ENCODE results near the gene PDE4D. TPM values are rescaled to one million over a fixed set of nuclear protein-coding genes. Genes with fewer than 3 reads are reported as not detected.

PDE4D gene
- total RNA-seq, 1 experiment from 2014 or later, result 3.6 TPM

DNA sequence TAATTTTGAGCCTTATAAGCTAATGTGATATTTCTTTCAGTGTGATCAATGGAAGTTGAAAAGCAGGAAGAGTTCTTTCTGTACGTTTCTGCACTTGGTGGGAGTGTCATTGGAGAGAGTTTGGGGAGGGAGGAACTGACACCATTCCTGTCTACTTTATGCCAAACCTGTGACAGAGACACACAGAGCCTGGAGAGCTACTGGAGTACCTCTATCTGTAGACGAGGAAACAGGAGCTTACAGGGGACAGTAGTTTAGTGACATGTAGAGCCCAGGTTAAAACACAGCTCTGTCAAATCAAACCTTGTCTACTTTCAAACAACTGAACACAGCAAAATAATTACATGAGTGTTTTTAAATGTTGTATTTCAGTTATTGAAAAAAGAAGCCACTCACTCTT lies 103.6 kb downstream of the PDE4D start:
- no TSS peak for BruUV-seq (replicated peaks)
- POLR2A ChIA-PET (ENCODE audit: unreplicated experiment), result interaction anchor here (0.7 to 1.3 kb wide), 2 partner anchors 21 to 23 kb away, joined by 4 read pairs; no protein-coding TSS in a partner anchor
- no peaks in the 10 kb centered on the region for H4K20me1 ChIP-seq (ENCODE audit: low read length)
- peak overlapping the region; percentile 97 for H3K27ac ChIP-seq (ENCODE audit: low read length)
- peak overlapping the region; percentile 36; the same call in 1 of the 2 replicates for H3K4me3 ChIP-seq (ENCODE audit: low read length)
- CTCF ChIA-PET, result no interaction called here
- ATAC-seq (no peak), DNase-seq (no peak)
- no peaks in the 10 kb centered on the region for H3K36me3 ChIP-seq (ENCODE audit: low read depth, low read length)
- H3F3A ChIP-seq (ENCODE audit: low read length, unreplicated experiment), result no peaks in the 10 kb centered on the region
- H3K4me1 ChIP-seq (ENCODE audit: insufficient read depth, low read length), result peaks cover 58% of the 10 kb centered on the region
- H3K9me3 ChIP-seq (ENCODE audit: low read length), result no peaks in the 10 kb centered on the region
- peak overlapping the region; percentile 49 for H2AFZ ChIP-seq (ENCODE audit: low read length)
- intact Hi-C loops (cut with micrococcal nuclease), result loop anchor here (5.0 kb wide), 1 partner anchor 753 kb away; no protein-coding TSS in a partner anchor
- H3K27me3 ChIP-seq (ENCODE audit: low read length), result no peaks in the 10 kb centered on the region
- H3K9ac ChIP-seq (ENCODE audit: low read length), result peak overlapping the region; percentile 83
- H3K4me2 ChIP-seq (ENCODE audit: low read length), result peak overlapping the region; percentile 79
- no peaks in the 10 kb centered on the region for H3K79me2 ChIP-seq (ENCODE audit: low read length)
- no peaks in the 10 kb centered on the region for H3K9me2 ChIP-seq (replicated peaks; ENCODE audit: low read length)
- no peak for TF ChIP-seq EZH2phosphoT487 (IDR thresholded peaks at IDR 0.05; ENCODE audit: borderline replicate concordance, low read length)
- TF ChIP-seq, protein P1, sequence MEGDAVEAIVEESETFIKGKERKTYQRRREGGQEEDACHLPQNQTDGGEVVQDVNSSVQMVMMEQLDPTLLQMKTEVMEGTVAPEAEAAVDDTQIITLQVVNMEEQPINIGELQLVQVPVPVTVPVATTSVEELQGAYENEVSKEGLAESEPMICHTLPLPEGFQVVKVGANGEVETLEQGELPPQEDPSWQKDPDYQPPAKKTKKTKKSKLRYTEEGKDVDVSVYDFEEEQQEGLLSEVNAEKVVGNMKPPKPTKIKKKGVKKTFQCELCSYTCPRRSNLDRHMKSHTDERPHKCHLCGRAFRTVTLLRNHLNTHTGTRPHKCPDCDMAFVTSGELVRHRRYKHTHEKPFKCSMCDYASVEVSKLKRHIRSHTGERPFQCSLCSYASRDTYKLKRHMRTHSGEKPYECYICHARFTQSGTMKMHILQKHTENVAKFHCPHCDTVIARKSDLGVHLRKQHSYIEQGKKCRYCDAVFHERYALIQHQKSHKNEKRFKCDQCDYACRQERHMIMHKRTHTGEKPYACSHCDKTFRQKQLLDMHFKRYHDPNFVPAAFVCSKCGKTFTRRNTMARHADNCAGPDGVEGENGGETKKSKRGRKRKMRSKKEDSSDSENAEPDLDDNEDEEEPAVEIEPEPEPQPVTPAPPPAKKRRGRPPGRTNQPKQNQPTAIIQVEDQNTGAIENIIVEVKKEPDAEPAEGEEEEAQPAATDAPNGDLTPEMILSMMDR (conservative IDR thresholded peaks at IDR 0.05; ENCODE audit: low read depth, low read length), result no peak
- no peak for TF ChIP-seq EZH2 (IDR thresholded peaks at IDR 0.05; ENCODE audit: low read length, unreplicated experiment)

DNA sequence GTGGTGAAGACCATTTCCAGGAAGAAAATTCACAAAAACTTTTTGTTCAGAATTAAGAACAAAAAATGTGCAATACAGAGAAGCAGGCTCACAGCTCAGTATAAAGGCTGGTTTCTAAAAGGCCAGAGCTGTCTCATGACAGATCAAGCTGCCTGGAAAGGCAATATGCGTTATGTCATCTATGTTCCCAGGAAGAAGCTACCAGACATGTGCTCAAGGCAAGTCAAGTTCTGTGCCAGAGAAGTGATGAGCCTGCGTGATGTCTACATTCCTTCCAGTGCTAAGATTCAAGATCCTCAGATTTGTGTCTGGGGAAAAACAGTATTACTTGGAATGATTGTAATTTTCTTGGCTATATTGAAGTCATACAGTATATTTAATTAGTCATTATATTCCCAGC lies 104.3 kb downstream of the PDE4D start:
- ATAC-seq, result no peak
- intact Hi-C loops (cut with micrococcal nuclease), result no loop called here
- no peaks in the 10 kb centered on the region for H3K36me3 ChIP-seq (ENCODE audit: low read depth, low read length)
- H3K9me3 ChIP-seq (ENCODE audit: low read length), result no peaks in the 10 kb centered on the region
- H3K4me3 ChIP-seq (ENCODE audit: low read length), result no peak overlapping the region
- no peak overlapping the region for H3K4me2 ChIP-seq (ENCODE audit: low read length)
- H3K9ac ChIP-seq (ENCODE audit: low read length), result peak overlapping the region; percentile 8; the same call in 1 of the 2 replicates
- H3K27ac ChIP-seq (ENCODE audit: low read length), result peak overlapping the region; percentile 97
- H2AFZ ChIP-seq (ENCODE audit: low read length), result no peak overlapping the region
- peaks cover 56% of the 10 kb centered on the region for H3K4me1 ChIP-seq (ENCODE audit: insufficient read depth, low read length)
- BruUV-seq (replicated peaks), result no TSS peak
- TF ChIP-seq EZH2phosphoT487 (IDR thresholded peaks at IDR 0.05; ENCODE audit: borderline replicate concordance, low read length), result no peak
- TF ChIP-seq, protein P1 (conservative IDR thresholded peaks at IDR 0.05; ENCODE audit: low read depth, low read length), result no peak
- no peak for TF ChIP-seq EZH2 (IDR thresholded peaks at IDR 0.05; ENCODE audit: low read length, unreplicated experiment)
- H3F3A ChIP-seq (ENCODE audit: low read length, unreplicated experiment), result no peaks in the 10 kb centered on the region
- no peaks in the 10 kb centered on the region for H4K20me1 ChIP-seq (ENCODE audit: low read length)
- no peaks in the 10 kb centered on the region for H3K9me2 ChIP-seq (replicated peaks; ENCODE audit: low read length)
- no peak for DNase-seq
- H3K79me2 ChIP-seq (ENCODE audit: low read length), result no peaks in the 10 kb centered on the region
- ChIA-PET POLR2A (ENCODE audit: unreplicated experiment) (no interaction called here), CTCF (no interaction called here)
- H3K27me3 ChIP-seq (ENCODE audit: low read length), result no peaks in the 10 kb centered on the region

GRCh38 chr5:59786334-59786805 lies 107.2 kb downstream of the PDE4D start:
- Histone ChIP-seq H3K9me2 (replicated peaks; ENCODE audit: low read length) (no peaks in the 10 kb centered on the region), H3K4me3 (ENCODE audit: low read length) (no peak overlapping the region), H3K79me2 (ENCODE audit: low read length) (no peaks in the 10 kb centered on the region), H3K27me3 (ENCODE audit: low read length) (no peaks in the 10 kb centered on the region), H4K20me1 (ENCODE audit: low read length) (no peaks in the 10 kb centered on the region), H3K4me2 (ENCODE audit: low read length) (peak overlapping the region; percentile 50; the same call in 1 of the 2 replicates), H3F3A (ENCODE audit: low read length, unreplicated experiment) (no peaks in the 10 kb centered on the region), H3K9me3 (ENCODE audit: low read length) (no peaks in the 10 kb centered on the region), H3K27ac (ENCODE audit: low read length) (peak overlapping the region; percentile 86), H3K36me3 (ENCODE audit: low read depth, low read length) (no peaks in the 10 kb centered on the region), H3K4me1 (ENCODE audit: insufficient read depth, low read length) (peaks cover 32% of the 10 kb centered on the region), H2AFZ (ENCODE audit: low read length) (0 out of 2 replicates have a peak overlapping the region, but pooled peaks have one; percentile 16), H3K9ac (ENCODE audit: low read length) (peak overlapping the region; percentile 29; the same call in 1 of the 2 replicates)
- BruUV-seq (replicated peaks), result no TSS peak
- DNase-seq (peak; percentile 81), ATAC-seq (peak; percentile 75)
- ChIA-PET CTCF (no interaction called here), POLR2A (ENCODE audit: unreplicated experiment) (no interaction called here)
- TF ChIP-seq EZH2phosphoT487 (IDR thresholded peaks at IDR 0.05; ENCODE audit: borderline replicate concordance, low read length) (no peak), EZH2 (IDR thresholded peaks at IDR 0.05; ENCODE audit: low read length, unreplicated experiment) (no peak)
- TF ChIP-seq, protein P1 (conservative IDR thresholded peaks at IDR 0.05; ENCODE audit: low read depth, low read length), result no peak
- intact Hi-C loops (cut with micrococcal nuclease), result no loop called here
